HCT116 (cell line): ENCODE results near the gene SARNP. TPM values are rescaled to one million over a fixed set of nuclear protein-coding genes. Genes with fewer than 3 reads are reported as not detected.

ENCODE experiments used
- ATAC-seq: fragments of 200-7000 bp; cut with Tn5 transposase; 2 replicates; pipeline ENCODE4 v1.9.1; 2020; ENCODE audit warnings: mild to moderate bottlenecking, moderate library complexity
- BruUV-seq: library from RNA; stranded (reverse); fragments of 400-500 nt; replicated peaks from 2 replicates; lab custom pipeline; 2021; lab: Mats Ljungman, UMichigan
- CTCF ChIA-PET: fragments of 300-600 bp; sonication (Branson Sonifier 250); formaldehyde crosslinking; loops from one replicate; lab custom pipeline; 2021; ENCODE audit warnings: antibody characterized with exemption; lab: Charles Lee
- POLR2A ChIA-PET: fragments of 300-600, 350-600 bp; sonication (Branson Sonifier 250); formaldehyde crosslinking; loops from one replicate; lab custom pipeline; 2021; ENCODE audit warnings: antibody characterized with exemption; lab: Charles Lee
- RAD21 ChIA-PET, 2 experiments: fragments of 300-600 bp; sonication (Branson Sonifier 250); formaldehyde crosslinking; loops; one replicate each; lab custom pipeline; 2023; ENCODE audit warnings: low total read pairs in 2 of 2; ENCODE audit not compliant: uncharacterized antibody in 2 of 2, unreplicated experiment in 2 of 2, low non-redundant PET in 1 of 2; lab: Charles Lee
- DNase-seq: peaks from one replicate; pipeline ENCODE4 v3.0.0-alpha.2; 2010; ENCODE audit warnings: low read depth, low spot score
- H2AFZ ChIP-seq: fragments of 200-600 bp; shearing (Covaris generic), sonication (generic); 2 replicates; pipeline ENCODE4 v1.6.1; 2017; ENCODE audit warnings: low read depth, mixed run types, mixed read lengths, antibody characterized with exemption, low read length; ENCODE audit not compliant: poor library complexity, severe bottlenecking
- H3K27ac ChIP-seq: 2 replicates; pipeline ENCODE4 v1.5.1; 2012; ENCODE audit warnings: low read depth, low read length
- H3K27me3 ChIP-seq: fragments of 200-600 bp; sonication (generic); 2 replicates; pipeline ENCODE4 v1.6.1; 2016; ENCODE audit warnings: mixed run types, low read length, mixed read lengths; ENCODE audit not compliant: insufficient read depth
- H3K36me3 ChIP-seq, 2 experiments: fragments of 200-500 bp in 1 of 2; fragments of 200-600 bp in 1 of 2; sonication (Bioruptor generic) in 1 of 2; sonication (generic) in 1 of 2; 2 replicates each; pipeline versions ENCODE4 v1.5.1 to v1.6.1; 2014 to 2016; ENCODE audit warnings: low read length in 2 of 2, inconsistent platforms in 1 of 2, mixed read lengths in 1 of 2, mixed run types in 1 of 2; ENCODE audit not compliant: insufficient read depth in 2 of 2, control insufficient read depth in 1 of 2
- H3K4me1 ChIP-seq, 2 experiments: fragments of 200-600 bp in 1 of 2; sonication (generic) in 1 of 2; 2 replicates each; pipeline versions ENCODE4 v1.5.1 to v1.6.1; 2012 to 2017; ENCODE audit warnings: low read length in 2 of 2, inconsistent platforms in 1 of 2, mild to moderate bottlenecking in 1 of 2, mixed read lengths in 1 of 2, mixed run types in 1 of 2, moderate library complexity in 1 of 2; ENCODE audit not compliant: insufficient read depth in 2 of 2, control insufficient read depth in 1 of 2
- H3K4me2 ChIP-seq: fragments of 200-600 bp; sonication (generic); 2 replicates; pipeline ENCODE4 v1.6.1; 2017; ENCODE audit warnings: mixed run types, low read length, mixed read lengths
- H3K4me3 ChIP-seq, 2 experiments: fragments of 200-600 bp in 1 of 2; sonication (generic) in 1 of 2; replicated peaks in 1 of 2; 2 replicates each; pipeline ENCODE4 v1.5.1; 2011 to 2016; ENCODE audit warnings: low read length in 2 of 2, control low read depth in 1 of 2, low read depth in 1 of 2, mild to moderate bottlenecking in 1 of 2, mixed read lengths in 1 of 2, mixed run types in 1 of 2
- H3K79me2 ChIP-seq: fragments of 200-600 bp; sonication (generic); 2 replicates; pipeline ENCODE4 v1.6.1; 2017; ENCODE audit warnings: mild to moderate bottlenecking, mixed run types, low read length, moderate library complexity, mixed read lengths; ENCODE audit not compliant: insufficient read depth
- H3K9ac ChIP-seq: fragments of 200-600 bp; sonication (generic); 2 replicates; pipeline ENCODE4 v1.6.1; 2016; ENCODE audit warnings: low read length, mixed read lengths
- H3K9me2 ChIP-seq: fragments of 200-600 bp; sonication (generic), shearing (Covaris generic); 2 replicates; pipeline ENCODE4 v1.6.1; 2017; ENCODE audit warnings: mixed run types, mild to moderate bottlenecking, moderate library complexity; ENCODE audit not compliant: insufficient read depth
- H3K9me3 ChIP-seq, 2 experiments: fragments of 200-500 bp in 1 of 2; fragments of 200-600 bp in 1 of 2; sonication (Bioruptor generic) in 1 of 2; sonication (generic) in 1 of 2; 2 replicates each; pipeline ENCODE4 v1.6.1; 2014 to 2017; ENCODE audit warnings: low read length in 2 of 2, mixed read lengths in 2 of 2, inconsistent platforms in 1 of 2, low read depth in 1 of 2, mild to moderate bottlenecking in 1 of 2, mixed run types in 1 of 2, moderate library complexity in 1 of 2; ENCODE audit not compliant: control insufficient read depth in 1 of 2, insufficient read depth in 1 of 2
- H4K20me1 ChIP-seq: fragments of 200-600 bp; sonication (generic), shearing (Covaris generic); 2 replicates; pipeline ENCODE4 v1.6.1; 2017; ENCODE audit warnings: mixed run types, mild to moderate bottlenecking, moderate library complexity; ENCODE audit not compliant: insufficient read depth
- CTCF ChIP-seq, 3 experiments: fragments of 200-600 bp in 1 of 3; sonication (generic) in 1 of 3; IDR thresholded peaks in 2 of 3; conservative IDR thresholded peaks in 1 of 3; 2 replicates each; pipeline ENCODE4 v1.5.1; 2012 to 2017; ENCODE audit warnings: low read depth in 2 of 3, low read length in 2 of 3, antibody characterized with exemption in 1 of 3, borderline replicate concordance in 1 of 3, control low read depth in 1 of 3, mild to moderate bottlenecking in 1 of 3, mixed read lengths in 1 of 3, mixed run types in 1 of 3, moderate library complexity in 1 of 3; ENCODE audit not compliant: insufficient read depth in 1 of 3
- EGR1 ChIP-seq: IDR thresholded peaks from 2 replicates; pipeline ENCODE4 v1.6.1; 2012; ENCODE audit warnings: low read depth
- POLR2AphosphoS5 ChIP-seq: IDR thresholded peaks from 2 replicates; pipeline ENCODE4 v1.6.1; 2011; ENCODE audit warnings: mild to moderate bottlenecking, low read depth, low read length, moderate library complexity
- YY1 ChIP-seq: IDR thresholded peaks from 2 replicates; pipeline ENCODE4 v1.6.1; 2011; ENCODE audit warnings: low read length, low read depth, moderate library complexity, mild to moderate bottlenecking; ENCODE audit not compliant: insufficient replicate concordance; ENCODE audit errors: extremely low read depth
- ZFX ChIP-seq: fragments of 450-650 bp; IDR thresholded peaks from 2 replicates; pipeline ENCODE4 v1.6.1; 2017
- ZNF274 ChIP-seq: fragments of 200-500 bp; sonication (Bioruptor generic); IDR thresholded peaks from 2 replicates; pipeline ENCODE4 v1.6.1; 2014; ENCODE audit warnings: mild to moderate bottlenecking, low read depth, low read length, inconsistent platforms
- intact Hi-C: fragments of 100-400 bp; cut with micrococcal nuclease; formaldehyde crosslinking; loops from 2 replicates; pipeline ENCODE4 v1.10.0; 2022
- total RNA-seq: library from RNA; stranded (reverse); gene quantifications from one replicate; pipeline ENCODE4 v1.2.1, GENCODE V29; 2021; ENCODE audit not compliant: unreplicated experiment
- TF ChIP-seq, protein P1 (sequence below): IDR thresholded peaks from 2 replicates; pipeline ENCODE4 v1.6.1; 2011; ENCODE audit warnings: mild to moderate bottlenecking, low read length, moderate library complexity; ENCODE audit not compliant: insufficient replicate concordance; ENCODE audit errors: extremely low read depth

Gene SARNP
- total RNA-seq, 1 experiment from 2014 or later, result 82.4 TPM

GRCh38 chr12:55729819-55730818 is 87.4 kb downstream of the SARNP start (continued):
- TF ChIP-seq ZNF274, result no peak

GRCh38 chr12:55728939-55729818 is 88.3 kb downstream of the SARNP start, which contains the start of gene CD63:
CD63 (minus strand) TSS chr12:55729009; CDS start chr12:55728341, 668 bp downstream.
- peak; percentile 68 for DNase-seq
- no peaks in the 10 kb centered on the region for H4K20me1 ChIP-seq
- H3K9me3 ChIP-seq, result no peaks in the 10 kb centered on the region
- peak within 1 kb of the TSS; percentile 95 for H3K4me2 ChIP-seq
- H3K36me3 ChIP-seq, result peaks cover 7 to 27% of the 10 kb centered on the region in 2 experiments; a peak in 3 of 4 replicates
- TF ChIP-seq YY1 (peak; percentile 33), EGR1 (no peak), POLR2AphosphoS5 (peak; percentile 63; the same call in 1 of the 2 replicates), CTCF (IDR thresholded peaks at IDR 0.05 in 2 of 3, conservative IDR thresholded peaks at IDR 0.05 in 1 of 3; ENCODE audit: borderline replicate concordance in 1 of 3, insufficient read depth in 1 of 3, low read depth in 2 of 3, low read length in 2 of 3) (no peak), ZFX (peak; percentile 53; the same call in 1 of the 2 replicates)
- TF ChIP-seq, protein P1, sequence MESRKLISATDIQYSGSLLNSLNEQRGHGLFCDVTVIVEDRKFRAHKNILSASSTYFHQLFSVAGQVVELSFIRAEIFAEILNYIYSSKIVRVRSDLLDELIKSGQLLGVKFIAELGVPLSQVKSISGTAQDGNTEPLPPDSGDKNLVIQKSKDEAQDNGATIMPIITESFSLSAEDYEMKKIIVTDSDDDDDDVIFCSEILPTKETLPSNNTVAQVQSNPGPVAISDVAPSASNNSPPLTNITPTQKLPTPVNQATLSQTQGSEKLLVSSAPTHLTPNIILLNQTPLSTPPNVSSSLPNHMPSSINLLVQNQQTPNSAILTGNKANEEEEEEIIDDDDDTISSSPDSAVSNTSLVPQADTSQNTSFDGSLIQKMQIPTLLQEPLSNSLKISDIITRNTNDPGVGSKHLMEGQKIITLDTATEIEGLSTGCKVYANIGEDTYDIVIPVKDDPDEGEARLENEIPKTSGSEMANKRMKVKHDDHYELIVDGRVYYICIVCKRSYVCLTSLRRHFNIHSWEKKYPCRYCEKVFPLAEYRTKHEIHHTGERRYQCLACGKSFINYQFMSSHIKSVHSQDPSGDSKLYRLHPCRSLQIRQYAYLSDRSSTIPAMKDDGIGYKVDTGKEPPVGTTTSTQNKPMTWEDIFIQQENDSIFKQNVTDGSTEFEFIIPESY, result peak; percentile 41
- TF ChIP-seq, all 23 proteins: peak for 4
- ChIA-PET RAD21 (interaction anchor here (0.5 to 1.8 kb wide), 3 partner anchors 9 to 52 kb away, joined by 3 to 7 read pairs (median 4); partner anchors contain the start of gene RDH5 (in 1 of the 2)), POLR2A (interaction anchor here (0.7 to 2.3 kb wide), 9 partner anchors 9 to 945 kb away, joined by 3 to 24 read pairs (median 4); partner anchors contain the start of genes BLOC1S1, DNAJC14, ORMDL2 and RDH5), CTCF (interaction anchor here (0.8 to 1.9 kb wide), 8 partner anchors 9 to 460 kb away, joined by 3 to 48 read pairs (median 6); partner anchors contain the start of genes RDH5 and SMARCC2)
- peaks cover 19 to 55% of the 10 kb centered on the region in 2 experiments for H3K4me1 ChIP-seq
- ATAC-seq, result peak; percentile 83
- H3K27me3 ChIP-seq, result no peaks in the 10 kb centered on the region
- H3K9ac ChIP-seq, result peak within 1 kb of the TSS; percentile 93
- H2AFZ ChIP-seq, result no peak within 1 kb of the TSS
- H3K9me2 ChIP-seq, result no peaks in the 10 kb centered on the region
- H3K4me3 ChIP-seq, result peak within 1 kb of the TSS; percentile 88 to 96
- peak within 1 kb of the TSS; percentile 94 for H3K27ac ChIP-seq
- intact Hi-C loops, result no loop called here
- H3K79me2 ChIP-seq, result peaks cover 22% of the 10 kb centered on the region
- BruUV-seq, result no TSS peak
